ENCODE measurements around the gene EFNA5.

- TF ChIP-seq YY1 (IDR thresholded peaks at IDR 0.05; ENCODE audit: insufficient read depth, insufficient read length), result no peak
- no peak for TF ChIP-seq SUZ12 (IDR thresholded peaks at IDR 0.05; ENCODE audit: extremely low read depth, insufficient read depth, insufficient read length)
These were observed 213.6 kb downstream of the EFNA5 start for GRCh38 chr5:107457138-107457537.

All from NT2/D1 (cell line).